ENCODE results near the gene NFIB. TPM values are rescaled to one million over a fixed set of nuclear protein-coding genes. Genes with fewer than 3 reads are reported as not detected.

The NFIB gene
- total RNA-seq, 1 donor from 2014 or later, result 0.30 TPM

DNA sequence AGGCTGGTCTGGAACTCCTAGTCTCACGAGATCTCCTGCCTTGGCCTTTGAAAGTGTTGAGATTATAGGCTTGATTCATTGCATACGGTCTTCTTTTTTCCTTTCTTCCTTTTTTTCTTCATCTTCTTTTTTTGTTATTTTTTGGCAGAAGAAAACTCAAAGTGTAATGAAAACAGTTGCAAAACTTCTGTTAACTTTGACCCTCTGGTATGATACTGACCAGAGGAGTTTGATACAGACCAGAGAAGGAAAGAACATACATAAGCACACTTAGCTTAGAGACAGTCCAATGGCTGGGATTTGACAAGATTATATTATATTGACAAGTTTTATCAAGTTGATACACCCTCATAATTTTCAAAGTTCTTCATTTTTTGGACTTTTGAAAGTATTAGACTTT lies 181.2 kb downstream of the NFIB start:
- DNase-seq (ENCODE audit: low spot score), result no peak
- no peak for TF ChIP-seq EZH2phosphoT487 (IDR thresholded peaks at IDR 0.05)
- TF ChIP-seq, protein P1, sequence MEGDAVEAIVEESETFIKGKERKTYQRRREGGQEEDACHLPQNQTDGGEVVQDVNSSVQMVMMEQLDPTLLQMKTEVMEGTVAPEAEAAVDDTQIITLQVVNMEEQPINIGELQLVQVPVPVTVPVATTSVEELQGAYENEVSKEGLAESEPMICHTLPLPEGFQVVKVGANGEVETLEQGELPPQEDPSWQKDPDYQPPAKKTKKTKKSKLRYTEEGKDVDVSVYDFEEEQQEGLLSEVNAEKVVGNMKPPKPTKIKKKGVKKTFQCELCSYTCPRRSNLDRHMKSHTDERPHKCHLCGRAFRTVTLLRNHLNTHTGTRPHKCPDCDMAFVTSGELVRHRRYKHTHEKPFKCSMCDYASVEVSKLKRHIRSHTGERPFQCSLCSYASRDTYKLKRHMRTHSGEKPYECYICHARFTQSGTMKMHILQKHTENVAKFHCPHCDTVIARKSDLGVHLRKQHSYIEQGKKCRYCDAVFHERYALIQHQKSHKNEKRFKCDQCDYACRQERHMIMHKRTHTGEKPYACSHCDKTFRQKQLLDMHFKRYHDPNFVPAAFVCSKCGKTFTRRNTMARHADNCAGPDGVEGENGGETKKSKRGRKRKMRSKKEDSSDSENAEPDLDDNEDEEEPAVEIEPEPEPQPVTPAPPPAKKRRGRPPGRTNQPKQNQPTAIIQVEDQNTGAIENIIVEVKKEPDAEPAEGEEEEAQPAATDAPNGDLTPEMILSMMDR (IDR thresholded peaks at IDR 0.05), result no peak
- no peak for TF ChIP-seq EZH2 (IDR thresholded peaks at IDR 0.05)
- Histone ChIP-seq H3K27ac (no peak overlapping the region), H3K27me3 (no peaks in the 10 kb centered on the region), H3F3A (ENCODE audit: low read depth) (no peaks in the 10 kb centered on the region), H4K20me1 (ENCODE audit: low read depth) (no peaks in the 10 kb centered on the region), H3K9me3 (ENCODE audit: low read depth) (no peaks in the 10 kb centered on the region), H3K4me1 (no peaks in the 10 kb centered on the region), H3K4me2 (no peak overlapping the region), H3K4me3 (no peak overlapping the region), H3K79me2 (ENCODE audit: low read depth) (no peaks in the 10 kb centered on the region), H3K9ac (no peak overlapping the region), H3K36me3 (no peaks in the 10 kb centered on the region), H2AFZ (replicated peaks) (no peak overlapping the region)
- H3K4me1 Mint-ChIP-seq, result no peaks in the 10 kb centered on the region
- no peaks in the 10 kb centered on the region for H3K27me3 Mint-ChIP-seq (ENCODE audit: insufficient read depth, low read depth)
- no peak overlapping the region for H3K27ac Mint-ChIP-seq
- no peaks in the 10 kb centered on the region for H3K9me3 Mint-ChIP-seq
- no peaks in the 10 kb centered on the region for H3K36me3 Mint-ChIP-seq
- no peak overlapping the region for H3K4me3 Mint-ChIP-seq

GRCh38 chr9:14131356-14132088 lies 182.4 kb downstream of the NFIB start:
- Mint-ChIP-seq H3K4me3 (no peak overlapping the region), H3K36me3 (no peaks in the 10 kb centered on the region), H3K4me1 (no peaks in the 10 kb centered on the region), H3K27ac (no peak overlapping the region), H3K27me3 (ENCODE audit: insufficient read depth, low read depth) (no peaks in the 10 kb centered on the region), H3K9me3 (no peaks in the 10 kb centered on the region)
- H3K4me1 ChIP-seq, result no peaks in the 10 kb centered on the region
- H3K4me2 ChIP-seq, result no peak overlapping the region
- TF ChIP-seq EZH2 (IDR thresholded peaks at IDR 0.05) (no peak), EZH2phosphoT487 (IDR thresholded peaks at IDR 0.05) (no peak)
- TF ChIP-seq, protein P1 (IDR thresholded peaks at IDR 0.05), result no peak
- H3K4me3 ChIP-seq, result no peak overlapping the region
- no peak overlapping the region for H3K27ac ChIP-seq
- H2AFZ ChIP-seq (replicated peaks), result no peak overlapping the region
- H3F3A ChIP-seq (ENCODE audit: low read depth), result no peaks in the 10 kb centered on the region
- no peaks in the 10 kb centered on the region for H3K36me3 ChIP-seq
- no peaks in the 10 kb centered on the region for H3K79me2 ChIP-seq (ENCODE audit: low read depth)
- no peaks in the 10 kb centered on the region for H3K9me3 ChIP-seq (ENCODE audit: low read depth)
- H4K20me1 ChIP-seq (ENCODE audit: low read depth), result no peaks in the 10 kb centered on the region
- H3K27me3 ChIP-seq, result no peaks in the 10 kb centered on the region
- DNase-seq (ENCODE audit: low spot score), result no peak
- H3K9ac ChIP-seq, result no peak overlapping the region

DNA sequence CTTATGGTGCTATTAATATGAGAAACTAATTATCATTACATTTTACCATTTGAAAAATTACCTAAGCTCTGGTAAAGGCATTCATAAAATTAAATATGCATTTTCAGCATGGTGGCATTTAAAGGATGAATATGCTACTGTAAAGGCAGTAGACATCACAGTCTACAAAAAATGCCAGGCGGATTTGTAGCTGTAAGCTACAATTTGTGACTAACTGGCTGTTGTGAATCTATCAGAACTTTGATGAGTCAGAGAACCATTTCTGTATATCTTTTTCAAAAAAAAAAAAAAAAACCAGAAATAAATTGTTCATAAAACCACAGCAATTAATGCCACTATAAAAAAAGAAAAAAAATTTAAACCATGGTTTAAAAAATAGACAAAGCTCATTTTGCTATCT lies 186.3 kb downstream of the NFIB start:
- no peak for DNase-seq (ENCODE audit: low spot score)
- no peaks in the 10 kb centered on the region for H3K9me3 Mint-ChIP-seq
- H2AFZ ChIP-seq (replicated peaks), result no peak overlapping the region
- H3K27me3 Mint-ChIP-seq (ENCODE audit: insufficient read depth, low read depth), result no peaks in the 10 kb centered on the region
- no peak overlapping the region for H3K27ac ChIP-seq
- no peaks in the 10 kb centered on the region for H3K9me3 ChIP-seq (ENCODE audit: low read depth)
- H3K36me3 ChIP-seq, result no peaks in the 10 kb centered on the region
- no peak overlapping the region for H3K4me3 Mint-ChIP-seq
- H3K4me2 ChIP-seq, result no peak overlapping the region
- H4K20me1 ChIP-seq (ENCODE audit: low read depth), result no peaks in the 10 kb centered on the region
- H3K4me1 Mint-ChIP-seq, result no peaks in the 10 kb centered on the region
- no peaks in the 10 kb centered on the region for H3F3A ChIP-seq (ENCODE audit: low read depth)
- no peak overlapping the region for H3K27ac Mint-ChIP-seq
- H3K79me2 ChIP-seq (ENCODE audit: low read depth), result no peaks in the 10 kb centered on the region
- H3K36me3 Mint-ChIP-seq, result peaks cover 4% of the 10 kb centered on the region
- H3K27me3 ChIP-seq, result no peaks in the 10 kb centered on the region
- no peak overlapping the region for H3K9ac ChIP-seq
- no peaks in the 10 kb centered on the region for H3K4me1 ChIP-seq
- no peak overlapping the region for H3K4me3 ChIP-seq
- TF ChIP-seq, protein P1 (IDR thresholded peaks at IDR 0.05), result no peak
- TF ChIP-seq EZH2phosphoT487 (IDR thresholded peaks at IDR 0.05) (no peak), EZH2 (IDR thresholded peaks at IDR 0.05) (no peak)
